RWPE2 (cell line): ENCODE measurements around the gene DNM2.

Experiments
- ATAC-seq: fragments of 200-7000 bp; cut with Tn5 transposase; 3 replicates; pipeline ENCODE4 v1.9.1; 2021; ENCODE audit warnings: low read depth
- DNase-seq: peaks from one replicate; pipeline ENCODE4 v3.0.0-alpha.2; 2020; ENCODE audit warnings: low spot score
- H3K27ac ChIP-seq: fragments of 450-650 bp; 2 replicates; pipeline ENCODE4 v1.5.1; 2017; ENCODE audit warnings: mild to moderate bottlenecking; ENCODE audit not compliant: poor library complexity, severe bottlenecking
- H3K27me3 ChIP-seq: fragments of 250-450 bp; sonication (Bioruptor Pico); 2 replicates; pipeline ENCODE4 v1.5.1; 2021; ENCODE audit warnings: mild to moderate bottlenecking, moderate library complexity; ENCODE audit not compliant: insufficient read depth, poor library complexity, severe bottlenecking
- H3K36me3 ChIP-seq: fragments of 250-450 bp; sonication (Bioruptor Pico); 2 replicates; pipeline ENCODE4 v1.5.1; 2020; ENCODE audit warnings: low read depth, mild to moderate bottlenecking, moderate library complexity
- H3K4me1 ChIP-seq: fragments of 250-450 bp; sonication (Bioruptor Pico); 2 replicates; pipeline ENCODE4 v1.5.1; 2021; ENCODE audit warnings: mild to moderate bottlenecking, moderate library complexity; ENCODE audit not compliant: insufficient read depth, poor library complexity, severe bottlenecking
- H3K4me3 ChIP-seq: fragments of 250-450 bp; sonication (Bioruptor Pico); 2 replicates; pipeline ENCODE4 v1.5.1; 2021; ENCODE audit warnings: mild to moderate bottlenecking, moderate library complexity; ENCODE audit not compliant: severe bottlenecking
- H3K9me3 ChIP-seq: fragments of 250-450 bp; sonication (Bioruptor Pico); 2 replicates; pipeline ENCODE4 v1.5.1; 2021; ENCODE audit warnings: mild to moderate bottlenecking, moderate library complexity; ENCODE audit not compliant: severe bottlenecking
- TF ChIP-seq, protein P1 (sequence below): fragments of 450-650 bp; IDR thresholded peaks from one replicate; pipeline ENCODE4 v1.5.1; 2017; ENCODE audit warnings: mild to moderate bottlenecking, moderate library complexity; ENCODE audit not compliant: poor library complexity, severe bottlenecking

The DNM2 gene

DNA sequence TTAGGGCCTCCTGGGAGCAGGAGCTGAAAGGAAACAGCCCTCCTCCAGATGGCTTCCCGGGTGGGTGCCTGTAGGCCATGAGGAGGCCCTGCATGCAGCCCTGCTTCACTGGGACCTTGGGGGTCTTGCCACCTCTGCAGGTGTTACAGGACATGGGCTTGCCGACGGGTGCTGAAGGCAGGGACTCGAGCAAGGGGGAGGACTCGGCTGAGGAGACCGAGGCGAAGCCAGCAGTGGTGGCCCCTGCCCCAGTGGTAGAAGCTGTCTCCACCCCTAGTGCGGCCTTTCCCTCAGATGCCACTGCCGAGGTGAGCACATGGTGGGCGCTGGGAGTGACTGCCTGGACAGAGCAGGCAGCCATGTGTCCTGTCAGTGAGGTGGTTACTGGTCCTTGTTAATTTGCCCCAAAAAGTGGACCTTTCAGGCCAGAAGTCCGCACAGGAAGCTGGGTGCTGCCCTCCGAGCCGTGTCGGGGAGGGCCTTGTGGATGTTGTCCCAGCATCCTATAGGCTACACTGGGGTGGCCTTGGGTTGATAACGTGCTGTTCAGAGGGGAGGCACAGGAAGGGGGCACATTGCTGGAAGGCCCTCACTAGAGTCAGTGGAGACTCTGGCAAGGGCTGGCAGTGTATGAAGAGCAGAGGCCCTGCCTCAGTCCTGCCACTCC lies 35.3 kb upstream of the DNM2 start:
- Histone ChIP-seq H3K4me3 (no peak overlapping the region), H3K9me3 (no peaks in the 10 kb centered on the region), H3K27me3 (no peaks in the 10 kb centered on the region), H3K27ac (no peak overlapping the region), H3K36me3 (peaks cover 93% of the 10 kb centered on the region), H3K4me1 (no peaks in the 10 kb centered on the region)
- DNase-seq, result no peak
- ATAC-seq, result no peak
- TF ChIP-seq, protein P1, sequence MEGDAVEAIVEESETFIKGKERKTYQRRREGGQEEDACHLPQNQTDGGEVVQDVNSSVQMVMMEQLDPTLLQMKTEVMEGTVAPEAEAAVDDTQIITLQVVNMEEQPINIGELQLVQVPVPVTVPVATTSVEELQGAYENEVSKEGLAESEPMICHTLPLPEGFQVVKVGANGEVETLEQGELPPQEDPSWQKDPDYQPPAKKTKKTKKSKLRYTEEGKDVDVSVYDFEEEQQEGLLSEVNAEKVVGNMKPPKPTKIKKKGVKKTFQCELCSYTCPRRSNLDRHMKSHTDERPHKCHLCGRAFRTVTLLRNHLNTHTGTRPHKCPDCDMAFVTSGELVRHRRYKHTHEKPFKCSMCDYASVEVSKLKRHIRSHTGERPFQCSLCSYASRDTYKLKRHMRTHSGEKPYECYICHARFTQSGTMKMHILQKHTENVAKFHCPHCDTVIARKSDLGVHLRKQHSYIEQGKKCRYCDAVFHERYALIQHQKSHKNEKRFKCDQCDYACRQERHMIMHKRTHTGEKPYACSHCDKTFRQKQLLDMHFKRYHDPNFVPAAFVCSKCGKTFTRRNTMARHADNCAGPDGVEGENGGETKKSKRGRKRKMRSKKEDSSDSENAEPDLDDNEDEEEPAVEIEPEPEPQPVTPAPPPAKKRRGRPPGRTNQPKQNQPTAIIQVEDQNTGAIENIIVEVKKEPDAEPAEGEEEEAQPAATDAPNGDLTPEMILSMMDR, result no peak

DNA sequence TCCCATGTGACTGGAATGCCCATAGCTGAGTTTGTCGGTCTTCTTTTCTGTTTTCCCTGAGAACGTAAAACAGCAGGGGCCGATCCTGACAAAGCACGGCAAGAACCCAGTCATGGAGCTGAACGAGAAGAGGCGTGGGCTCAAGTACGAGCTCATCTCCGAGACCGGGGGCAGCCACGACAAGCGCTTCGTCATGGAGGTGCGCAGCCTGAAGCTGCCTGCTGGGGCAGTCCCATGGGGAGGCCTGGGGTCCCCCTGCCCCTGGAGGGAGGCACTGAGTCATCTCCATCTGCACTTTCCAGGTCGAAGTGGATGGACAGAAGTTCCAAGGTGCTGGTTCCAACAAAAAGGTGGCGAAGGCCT lies 34.8 kb upstream of the DNM2 start:
- H3K36me3 ChIP-seq, result peaks cover 93% of the 10 kb centered on the region

DNA sequence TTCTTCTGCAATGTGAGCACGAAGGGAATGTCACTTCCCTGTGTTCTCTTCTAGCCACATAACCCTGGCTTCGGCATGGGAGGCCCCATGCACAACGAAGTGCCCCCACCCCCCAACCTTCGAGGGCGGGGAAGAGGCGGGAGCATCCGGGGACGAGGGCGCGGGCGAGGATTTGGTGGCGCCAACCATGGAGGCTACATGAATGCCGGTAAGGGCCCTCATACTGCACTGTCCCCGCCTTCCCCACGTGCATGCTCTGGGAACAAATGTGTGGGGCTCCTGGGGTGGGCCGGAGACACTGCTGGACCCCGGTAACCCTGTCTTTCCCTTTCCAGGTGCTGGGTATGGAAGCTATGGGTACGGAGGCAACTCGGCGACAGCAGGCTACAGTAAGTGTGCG lies 34.3 kb upstream of the DNM2 start:
- Histone ChIP-seq H3K4me1 (no peaks in the 10 kb centered on the region), H3K27me3 (no peaks in the 10 kb centered on the region), H3K27ac (no peak overlapping the region), H3K9me3 (no peaks in the 10 kb centered on the region), H3K4me3 (no peak overlapping the region), H3K36me3 (peaks cover 93% of the 10 kb centered on the region)
- TF ChIP-seq, protein P1, result no peak
- ATAC-seq (no peak), DNase-seq (no peak)

More for the DNA sequence above, 34.8 kb upstream of the DNM2 start:
- Histone ChIP-seq H3K27me3 (no peaks in the 10 kb centered on the region), H3K27ac (no peak overlapping the region), H3K4me3 (no peak overlapping the region), H3K9me3 (no peaks in the 10 kb centered on the region), H3K4me1 (no peaks in the 10 kb centered on the region)
- no peak for ATAC-seq
- TF ChIP-seq, protein P1, result no peak
- no peak for DNase-seq

DNA sequence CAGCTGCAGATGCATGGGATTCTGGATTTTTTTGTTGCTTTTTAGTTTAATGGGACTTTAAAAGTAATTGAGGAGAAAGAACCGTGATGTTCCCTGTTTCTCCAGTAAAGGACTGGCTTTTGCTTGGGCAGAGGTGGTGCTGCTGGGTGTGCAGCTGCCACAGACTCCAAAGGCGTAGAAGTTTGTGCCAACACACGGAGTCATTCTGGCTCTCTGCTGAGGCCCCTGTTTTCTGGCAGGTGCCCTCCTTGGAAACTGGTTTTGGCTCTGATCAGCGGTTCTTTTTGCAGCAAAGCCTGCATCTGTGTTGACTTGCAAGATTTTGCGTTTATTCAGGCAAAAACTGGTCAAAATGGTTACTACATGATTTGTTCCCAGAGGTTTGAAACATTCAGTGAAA lies 32.7 kb upstream of the DNM2 start:
- Histone ChIP-seq H3K27me3 (no peaks in the 10 kb centered on the region), H3K4me3 (no peak overlapping the region), H3K9me3 (no peaks in the 10 kb centered on the region), H3K36me3 (peaks cover 93% of the 10 kb centered on the region), H3K4me1 (no peaks in the 10 kb centered on the region), H3K27ac (no peak overlapping the region)
- ATAC-seq (no peak), DNase-seq (no peak)
- TF ChIP-seq, protein P1, result no peak

DNA sequence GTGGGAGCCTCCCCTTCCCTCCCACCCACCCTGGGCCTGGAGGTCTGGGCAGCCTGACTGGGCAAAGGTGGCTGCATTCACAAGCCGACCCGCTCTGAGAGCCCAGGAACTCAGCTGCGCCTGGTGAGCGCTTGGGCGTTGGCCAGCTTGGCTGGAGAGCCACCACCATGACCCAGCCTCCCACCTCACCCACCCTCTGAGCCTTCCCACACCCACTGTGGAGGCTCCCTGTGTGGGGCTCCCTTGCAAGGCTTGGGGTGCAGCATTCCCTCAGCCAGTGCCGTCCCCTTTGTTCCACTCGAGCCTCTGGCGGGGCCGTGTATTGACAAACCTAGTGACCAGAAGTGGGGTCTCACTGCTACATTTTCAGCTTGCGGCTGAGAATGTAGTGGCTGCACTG lies 31.7 kb upstream of the DNM2 start:
- DNase-seq, result no peak
- no peaks in the 10 kb centered on the region for H3K9me3 ChIP-seq
- ATAC-seq, result no peak
- TF ChIP-seq, protein P1, result no peak
- no peaks in the 10 kb centered on the region for H3K27me3 ChIP-seq
- H3K36me3 ChIP-seq, result peaks cover 93% of the 10 kb centered on the region
- H3K4me3 ChIP-seq, result no peak overlapping the region
- no peak overlapping the region for H3K27ac ChIP-seq
- no peaks in the 10 kb centered on the region for H3K4me1 ChIP-seq
